Measurements from ENCODE around the gene CLTCL1.

Gene CLTCL1

GRCh38 chr22:19148417-19149046 is 143.0 kb downstream of the CLTCL1 start:
- no peak for DNase-seq

GRCh38 chr22:19147195-19147780 is 144.2 kb downstream of the CLTCL1 start:
- no peak for DNase-seq

GRCh38 chr22:19146215-19146968 is 145.1 kb downstream of the CLTCL1 start:
- no peak for DNase-seq

- no peak for DNase-seq
These were observed 147.5 kb downstream of the CLTCL1 start for GRCh38 chr22:19143967-19144400.

- no peak for DNase-seq
These were observed 148.3 kb downstream of the CLTCL1 start for GRCh38 chr22:19143212-19143611.

GRCh38 chr22:19142394-19142793 is 149.1 kb downstream of the CLTCL1 start:
- DNase-seq = no peak

- no peak for DNase-seq
These were observed 151.5 kb downstream of the CLTCL1 start for GRCh38 chr22:19139974-19140373.

- DNase-seq = no peak
These were observed 152.5 kb downstream of the CLTCL1 start for GRCh38 chr22:19139001-19139356.

GRCh38 chr22:19138217-19139000 is 153.1 kb downstream of the CLTCL1 start:
- no peak for DNase-seq

- DNase-seq = no peak
These were observed 153.9 kb downstream of the CLTCL1 start for GRCh38 chr22:19137384-19138216.

GRCh38 chr22:19136915-19137314 is 154.6 kb downstream of the CLTCL1 start:
- no peak for DNase-seq

GRCh38 chr22:19134874-19135273 is 156.6 kb downstream of the CLTCL1 start:
- DNase-seq = no peak

- DNase-seq = no peak
These were observed 157.2 kb downstream of the CLTCL1 start for GRCh38 chr22:19134176-19134831.

GRCh38 chr22:19133561-19133960 is 158.0 kb downstream of the CLTCL1 start:
- DNase-seq = no peak

- DNase-seq = no peak
These were observed 158.7 kb downstream of the CLTCL1 start for GRCh38 chr22:19132693-19133400.

GRCh38 chr22:19132153-19132552 is 159.4 kb downstream of the CLTCL1 start:
- no peak for DNase-seq

GRCh38 chr22:19131685-19132015 is 159.9 kb downstream of the CLTCL1 start:
- no peak for DNase-seq

GRCh38 chr22:19130959-19131684 is 160.4 kb downstream of the CLTCL1 start, which contains the start of gene TSSK2:
TSSK2 (plus strand) TSS chr22:19131308; CDS start chr22:19131400, 92 bp downstream.
- no peak for DNase-seq

GRCh38 chr22:19129871-19130270 is 161.6 kb downstream of the CLTCL1 start:
- DNase-seq = no peak
